ENCODE data around the gene IRF2BP2. TPM values are rescaled to one million over a fixed set of nuclear protein-coding genes. Genes with fewer than 3 reads are reported as not detected.

The IRF2BP2 gene
- total RNA-seq, 1 donor from 2014 or later, result 65.6 TPM

GRCh38 chr1:234617986-234618736 is 8.2 kb upstream of the IRF2BP2 start:
- intact Hi-C loops (cut with DNase I), result loop anchor here (5.0 kb wide), 1 partner anchor 64 kb away; no protein-coding TSS in a partner anchor
- DNase-seq (ENCODE audit: low spot score), result no peak

- intact Hi-C loops (cut with DNase I), result loop anchor here (5.0 kb wide), 1 partner anchor 65 kb away; no protein-coding TSS in a partner anchor
Observed at GRCh38 chr1:234617131-234617985, 7.4 kb upstream of the IRF2BP2 start.

GRCh38 chr1:234616644-234617043 is 6.7 kb upstream of the IRF2BP2 start:
- intact Hi-C loops (cut with DNase I), result loop anchor here (5.0 kb wide), 1 partner anchor 66 kb away; no protein-coding TSS in a partner anchor
- DNase-seq (ENCODE audit: low spot score), result no peak

More at GRCh38 chr1:234617131-234617985, 7.4 kb upstream of the IRF2BP2 start:
- DNase-seq (ENCODE audit: low spot score), result no peak

- no peak for DNase-seq (ENCODE audit: low spot score)
- intact Hi-C loops (cut with DNase I), result loop anchor here (5.0 kb wide), 5 partner anchors 88 to 383 kb away; no protein-coding TSS in a partner anchor
Observed at GRCh38 chr1:234614081-234614489, 4.1 kb upstream of the IRF2BP2 start.

GRCh38 chr1:234613128-234613875 is 3.3 kb upstream of the IRF2BP2 start:
- intact Hi-C loops (cut with DNase I), result loop anchor here (2.0 to 5.0 kb wide), 7 partner anchors 89 to 461 kb away; no protein-coding TSS in a partner anchor

GRCh38 chr1:234612352-234613127 is 2.6 kb upstream of the IRF2BP2 start:
- intact Hi-C loops (cut with DNase I), result loop anchor here (2.0 to 5.0 kb wide), 7 partner anchors 90 to 462 kb away; no protein-coding TSS in a partner anchor
- DNase-seq (ENCODE audit: low spot score), result peak; percentile 93

More at GRCh38 chr1:234613128-234613875, 3.3 kb upstream of the IRF2BP2 start:
- no peak for DNase-seq (ENCODE audit: low spot score)

GRCh38 chr1:234611847-234612351 is 1.9 kb upstream of the IRF2BP2 start:
- intact Hi-C loops (cut with DNase I), result loop anchor here (1.0 to 5.0 kb wide), 9 partner anchors 90 to 463 kb away; no protein-coding TSS in a partner anchor
- DNase-seq (ENCODE audit: low spot score), result no peak

- DNase-seq (ENCODE audit: low spot score), result no peak
- intact Hi-C loops (cut with DNase I), result loop anchor here (1.0 to 5.0 kb wide), 7 partner anchors 91 to 386 kb away; no protein-coding TSS in a partner anchor
Observed at GRCh38 chr1:234611225-234611846, 1.4 kb upstream of the IRF2BP2 start.

GRCh38 chr1:234610666-234611224 is 767 bp upstream of the IRF2BP2 start:
- intact Hi-C loops (cut with DNase I), result loop anchor here (1.0 to 5.0 kb wide), 8 partner anchors 92 to 473 kb away; no protein-coding TSS in a partner anchor
- DNase-seq (ENCODE audit: low spot score), result peak; percentile 97

- intact Hi-C loops (cut with DNase I), result loop anchor here (1.0 to 5.0 kb wide), 6 partner anchors 93 to 474 kb away; no protein-coding TSS in a partner anchor
- no peak for DNase-seq (ENCODE audit: low spot score)
Observed at GRCh38 chr1:234609691-234610042, 311 bp downstream of the IRF2BP2 start.

GRCh38 chr1:234608911-234609690 is 877 bp downstream of the IRF2BP2 start:
- DNase-seq (ENCODE audit: low spot score), result no peak
- intact Hi-C loops (cut with DNase I), result no loop called here

- peak; percentile 91 for DNase-seq (ENCODE audit: low spot score)
- intact Hi-C loops (cut with DNase I), result no loop called here
Observed at GRCh38 chr1:234608025-234608910, 1.7 kb downstream of the IRF2BP2 start.

- intact Hi-C loops (cut with DNase I), result no loop called here
- DNase-seq (ENCODE audit: low spot score), result no peak
Observed at GRCh38 chr1:234607109-234608024, 2.6 kb downstream of the IRF2BP2 start.

- intact Hi-C loops (cut with DNase I), result no loop called here
- no peak for DNase-seq (ENCODE audit: low spot score)
Observed at GRCh38 chr1:234606784-234607108, 3.2 kb downstream of the IRF2BP2 start.

Data from cardiac septum (tissue), 1 donor.